Skeletal muscle tissue (tissue), 4 donors: Measurements from ENCODE around the gene SLC9A4. TPM values are rescaled to one million over a fixed set of nuclear protein-coding genes. Genes with fewer than 3 reads are reported as not detected.

Experiments used
- H3K27ac ChIP-seq: one replicate; pipeline ENCODE4 v1.7.0; 2013; ENCODE audit warnings: mild to moderate bottlenecking, low read depth, low read length, inconsistent platforms
- H3K27me3 ChIP-seq, 3 donors: one replicate each; pipeline ENCODE4 v1.7.0; 2013; ENCODE audit warnings: low read length in 3 of 3; ENCODE audit not compliant: control insufficient read depth in 3 of 3, insufficient read depth in 3 of 3
- H3K36me3 ChIP-seq, 3 donors: one replicate each; pipeline ENCODE4 v1.7.0; 2013; ENCODE audit warnings: low read length in 3 of 3; ENCODE audit not compliant: control insufficient read depth in 3 of 3, insufficient read depth in 3 of 3
- H3K4me1 ChIP-seq, 3 donors: one replicate each; pipeline ENCODE4 v1.7.0; 2013; ENCODE audit warnings: low read length in 3 of 3, mild to moderate bottlenecking in 3 of 3; ENCODE audit not compliant: control insufficient read depth in 3 of 3, insufficient read depth in 3 of 3
- H3K4me3 ChIP-seq, 3 donors: one replicate each; pipeline ENCODE4 v1.7.0; 2013; ENCODE audit warnings: low read length in 3 of 3
- H3K9ac ChIP-seq, 3 donors: one replicate each; pipeline ENCODE4 v1.7.0; 2013; ENCODE audit warnings: low read length in 3 of 3, mild to moderate bottlenecking in 3 of 3, moderate library complexity in 2 of 3, low read depth in 1 of 3
- H3K9me3 ChIP-seq, 3 donors: one replicate each; pipeline ENCODE4 v1.7.0; 2013; ENCODE audit warnings: low read length in 3 of 3; ENCODE audit not compliant: control insufficient read depth in 3 of 3
- total RNA-seq: library from RNA; depleted of rRNA; stranded (reverse); fragments of >200 nt; gene quantifications from one replicate; pipeline ENCODE4 v1.2.3, GENCODE V29; 2014
- donor health status: Osteomylitis.

SLC9A4 gene
- total RNA-seq, 1 donor from 2014 or later = not detected

- no peak overlapping the region for H3K9ac ChIP-seq
- H3K4me3 ChIP-seq = no peak overlapping the region
- H3K9me3 ChIP-seq = no peaks in the 10 kb centered on the region
- peaks cover 0 to 2% (median 0%) of the 10 kb centered on the region in 3 donors for H3K27me3 ChIP-seq
- no peak overlapping the region for H3K27ac ChIP-seq
- no peaks in the 10 kb centered on the region for H3K4me1 ChIP-seq
- H3K36me3 ChIP-seq = no peaks in the 10 kb centered on the region
Observed at GRCh38 chr2:102435741-102436140, 37.3 kb upstream of the SLC9A4 start.

- Histone ChIP-seq H3K27me3 (peaks cover 0 to 2% (median 0%) of the 10 kb centered on the region in 3 donors), H3K9ac (no peak overlapping the region), H3K36me3 (no peaks in the 10 kb centered on the region), H3K9me3 (no peaks in the 10 kb centered on the region), H3K4me3 (no peak overlapping the region), H3K27ac (no peak overlapping the region), H3K4me1 (no peaks in the 10 kb centered on the region)
Observed at GRCh38 chr2:102436323-102436722, 36.7 kb upstream of the SLC9A4 start.

- Histone ChIP-seq H3K4me1 (no peaks in the 10 kb centered on the region), H3K4me3 (no peak overlapping the region), H3K27ac (no peak overlapping the region), H3K9ac (no peak overlapping the region), H3K27me3 (peaks cover 0 to 2% (median 0%) of the 10 kb centered on the region in 3 donors), H3K36me3 (no peaks in the 10 kb centered on the region), H3K9me3 (no peaks in the 10 kb centered on the region)
Observed at GRCh38 chr2:102437122-102437521, 35.9 kb upstream of the SLC9A4 start.

GRCh38 chr2:102438111-102438510 lies 34.9 kb upstream of the SLC9A4 start:
- Histone ChIP-seq H3K4me3 (no peak overlapping the region), H3K4me1 (no peaks in the 10 kb centered on the region), H3K36me3 (no peaks in the 10 kb centered on the region), H3K9ac (no peak overlapping the region), H3K27me3 (no peaks in the 10 kb centered on the region), H3K9me3 (no peaks in the 10 kb centered on the region), H3K27ac (no peak overlapping the region)

GRCh38 chr2:102438578-102438977 lies 34.4 kb upstream of the SLC9A4 start:
- Histone ChIP-seq H3K4me1 (no peaks in the 10 kb centered on the region), H3K4me3 (no peak overlapping the region), H3K36me3 (no peaks in the 10 kb centered on the region), H3K9ac (no peak overlapping the region), H3K27me3 (no peaks in the 10 kb centered on the region), H3K27ac (no peak overlapping the region), H3K9me3 (no peaks in the 10 kb centered on the region)

GRCh38 chr2:102439065-102439695 lies 33.8 kb upstream of the SLC9A4 start:
- Histone ChIP-seq H3K36me3 (no peaks in the 10 kb centered on the region), H3K9ac (no peak overlapping the region), H3K27ac (no peak overlapping the region), H3K4me3 (no peak overlapping the region), H3K27me3 (no peaks in the 10 kb centered on the region), H3K9me3 (no peaks in the 10 kb centered on the region), H3K4me1 (no peaks in the 10 kb centered on the region)

- no peaks in the 10 kb centered on the region for H3K27me3 ChIP-seq
- H3K4me3 ChIP-seq = no peak overlapping the region
- no peaks in the 10 kb centered on the region for H3K9me3 ChIP-seq
- no peak overlapping the region for H3K9ac ChIP-seq
- no peaks in the 10 kb centered on the region for H3K4me1 ChIP-seq
- no peak overlapping the region for H3K27ac ChIP-seq
- H3K36me3 ChIP-seq = no peaks in the 10 kb centered on the region
Observed at GRCh38 chr2:102442967-102443828, 29.8 kb upstream of the SLC9A4 start.

- Histone ChIP-seq H3K4me3 (no peak overlapping the region), H3K9me3 (no peaks in the 10 kb centered on the region), H3K36me3 (no peaks in the 10 kb centered on the region), H3K27me3 (no peaks in the 10 kb centered on the region), H3K9ac (no peak overlapping the region), H3K27ac (no peak overlapping the region), H3K4me1 (no peaks in the 10 kb centered on the region)
Observed at GRCh38 chr2:102444233-102444632, 28.8 kb upstream of the SLC9A4 start.

- no peaks in the 10 kb centered on the region for H3K4me1 ChIP-seq
- no peak overlapping the region for H3K27ac ChIP-seq
- H3K36me3 ChIP-seq = no peaks in the 10 kb centered on the region
- H3K27me3 ChIP-seq = no peaks in the 10 kb centered on the region
- H3K9ac ChIP-seq = no peak overlapping the region
- H3K4me3 ChIP-seq = no peak overlapping the region
- H3K9me3 ChIP-seq = no peaks in the 10 kb centered on the region
Observed at GRCh38 chr2:102446936-102447335, 26.1 kb upstream of the SLC9A4 start.

- no peaks in the 10 kb centered on the region for H3K9me3 ChIP-seq
- no peaks in the 10 kb centered on the region for H3K4me1 ChIP-seq
- no peaks in the 10 kb centered on the region for H3K27me3 ChIP-seq
- H3K9ac ChIP-seq = no peak overlapping the region
- H3K4me3 ChIP-seq = no peak overlapping the region
- H3K36me3 ChIP-seq = no peaks in the 10 kb centered on the region
- H3K27ac ChIP-seq = no peak overlapping the region
Observed at GRCh38 chr2:102449370-102449974, 23.6 kb upstream of the SLC9A4 start.
